WTC11 (cell line): ENCODE results near the gene IL31.

Experiments
- CTCF ChIP-seq: fragments of 200-600 bp; IDR thresholded peaks from 2 replicates; pipeline ENCODE4 v1.8.0; 2022; ENCODE audit warnings: antibody characterized with exemption
- ETV6 ChIP-seq: sonication (generic); formaldehyde crosslinking; IDR thresholded peaks from 2 replicates; pipeline ENCODE4 v1.8.1; 2022; ENCODE audit warnings: mild to moderate bottlenecking, missing genetic modification reagents
- NR3C1 ChIP-seq: sonication (generic); formaldehyde crosslinking; conservative IDR thresholded peaks from 2 replicates; pipeline ENCODE4 v1.8.1; 2023; ENCODE audit warnings: low read depth, mild to moderate bottlenecking, missing genetic modification reagents
- PRDM15 ChIP-seq: sonication (generic); formaldehyde crosslinking; IDR thresholded peaks from 2 replicates; pipeline ENCODE4 v1.8.0; 2022; ENCODE audit warnings: missing genetic modification reagents
- TCF7 ChIP-seq: sonication (generic); formaldehyde crosslinking; IDR thresholded peaks from 2 replicates; pipeline ENCODE4 v1.8.0; 2022; ENCODE audit warnings: mild to moderate bottlenecking, low read depth, missing genetic modification reagents, moderate library complexity
- TEAD1 ChIP-seq: sonication (generic); formaldehyde crosslinking; IDR thresholded peaks from 2 replicates; pipeline ENCODE4 v1.8.0; 2022; ENCODE audit warnings: mild to moderate bottlenecking, missing genetic modification reagents
- USF1 ChIP-seq: sonication (generic); formaldehyde crosslinking; IDR thresholded peaks from 2 replicates; pipeline ENCODE4 v1.8.0; 2022; ENCODE audit warnings: mild to moderate bottlenecking, missing genetic modification reagents
- ZSCAN18 ChIP-seq: fragments of 250-450 bp; sonication (Bioruptor Pico); IDR thresholded peaks from 2 replicates; pipeline ENCODE4 v2.1.2; 2022; ENCODE audit warnings: mild to moderate bottlenecking, moderate library complexity
- TF ChIP-seq, protein P1 (sequence below): sonication (generic); formaldehyde crosslinking; IDR thresholded peaks from 2 replicates; pipeline ENCODE4 v1.8.1; 2022; ENCODE audit warnings: mild to moderate bottlenecking, moderate library complexity, missing genetic modification reagents
- TF ChIP-seq, protein P2 (sequence below): sonication (generic); formaldehyde crosslinking; IDR thresholded peaks from 2 replicates; pipeline ENCODE4 v1.8.1; 2022; ENCODE audit warnings: low read depth, mild to moderate bottlenecking, moderate library complexity, missing genetic modification reagents, borderline replicate concordance
- TF ChIP-seq, protein P3 (sequence below): sonication (generic); formaldehyde crosslinking; IDR thresholded peaks from 2 replicates; pipeline ENCODE4 v1.8.1; 2022; ENCODE audit warnings: low read depth, missing genetic modification reagents, borderline replicate concordance
- TF ChIP-seq, protein P4 (sequence below): sonication (generic); formaldehyde crosslinking; IDR thresholded peaks from 2 replicates; pipeline ENCODE4 v1.8.0; 2022; ENCODE audit warnings: mild to moderate bottlenecking, missing genetic modification reagents

- TF ChIP-seq CTCF (no peak), USF1 (no peak), PRDM15 (CRISPR knock-in tag) (no peak), TEAD1 (CRISPR knock-in tag) (no peak), NR3C1 (no peak), TCF7 (no peak), ETV6 (CRISPR knock-in tag) (no peak), ZSCAN18 (no peak)
- TF ChIP-seq, protein P1, sequence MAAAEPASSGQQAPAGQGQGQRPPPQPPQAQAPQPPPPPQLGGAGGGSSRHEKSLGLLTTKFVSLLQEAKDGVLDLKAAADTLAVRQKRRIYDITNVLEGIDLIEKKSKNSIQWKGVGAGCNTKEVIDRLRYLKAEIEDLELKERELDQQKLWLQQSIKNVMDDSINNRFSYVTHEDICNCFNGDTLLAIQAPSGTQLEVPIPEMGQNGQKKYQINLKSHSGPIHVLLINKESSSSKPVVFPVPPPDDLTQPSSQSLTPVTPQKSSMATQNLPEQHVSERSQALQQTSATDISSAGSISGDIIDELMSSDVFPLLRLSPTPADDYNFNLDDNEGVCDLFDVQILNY (CRISPR knock-in tag): no peak
- TF ChIP-seq, protein P2, sequence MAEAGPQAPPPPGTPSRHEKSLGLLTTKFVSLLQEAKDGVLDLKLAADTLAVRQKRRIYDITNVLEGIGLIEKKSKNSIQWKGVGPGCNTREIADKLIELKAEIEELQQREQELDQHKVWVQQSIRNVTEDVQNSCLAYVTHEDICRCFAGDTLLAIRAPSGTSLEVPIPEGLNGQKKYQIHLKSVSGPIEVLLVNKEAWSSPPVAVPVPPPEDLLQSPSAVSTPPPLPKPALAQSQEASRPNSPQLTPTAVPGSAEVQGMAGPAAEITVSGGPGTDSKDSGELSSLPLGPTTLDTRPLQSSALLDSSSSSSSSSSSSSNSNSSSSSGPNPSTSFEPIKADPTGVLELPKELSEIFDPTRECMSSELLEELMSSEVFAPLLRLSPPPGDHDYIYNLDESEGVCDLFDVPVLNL: no peak
- TF ChIP-seq, protein P3, sequence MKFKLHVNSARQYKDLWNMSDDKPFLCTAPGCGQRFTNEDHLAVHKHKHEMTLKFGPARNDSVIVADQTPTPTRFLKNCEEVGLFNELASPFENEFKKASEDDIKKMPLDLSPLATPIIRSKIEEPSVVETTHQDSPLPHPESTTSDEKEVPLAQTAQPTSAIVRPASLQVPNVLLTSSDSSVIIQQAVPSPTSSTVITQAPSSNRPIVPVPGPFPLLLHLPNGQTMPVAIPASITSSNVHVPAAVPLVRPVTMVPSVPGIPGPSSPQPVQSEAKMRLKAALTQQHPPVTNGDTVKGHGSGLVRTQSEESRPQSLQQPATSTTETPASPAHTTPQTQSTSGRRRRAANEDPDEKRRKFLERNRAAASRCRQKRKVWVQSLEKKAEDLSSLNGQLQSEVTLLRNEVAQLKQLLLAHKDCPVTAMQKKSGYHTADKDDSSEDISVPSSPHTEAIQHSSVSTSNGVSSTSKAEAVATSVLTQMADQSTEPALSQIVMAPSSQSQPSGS (CRISPR knock-in tag): no peak
- TF ChIP-seq, protein P4, sequence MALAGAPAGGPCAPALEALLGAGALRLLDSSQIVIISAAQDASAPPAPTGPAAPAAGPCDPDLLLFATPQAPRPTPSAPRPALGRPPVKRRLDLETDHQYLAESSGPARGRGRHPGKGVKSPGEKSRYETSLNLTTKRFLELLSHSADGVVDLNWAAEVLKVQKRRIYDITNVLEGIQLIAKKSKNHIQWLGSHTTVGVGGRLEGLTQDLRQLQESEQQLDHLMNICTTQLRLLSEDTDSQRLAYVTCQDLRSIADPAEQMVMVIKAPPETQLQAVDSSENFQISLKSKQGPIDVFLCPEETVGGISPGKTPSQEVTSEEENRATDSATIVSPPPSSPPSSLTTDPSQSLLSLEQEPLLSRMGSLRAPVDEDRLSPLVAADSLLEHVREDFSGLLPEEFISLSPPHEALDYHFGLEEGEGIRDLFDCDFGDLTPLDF: no peak
Observed at GRCh38 chr12:122194804-122195203, 20.8 kb upstream of the IL31 start.
